HEK293T (cell line): ENCODE measurements around the gene ARIH2.
A peak's percentile ranks its signal among the peaks of the same experiment; 100 is the strongest.

Source experiments
- CTCF ChIA-PET: fragments of 350-600 bp; formaldehyde crosslinking; extraction: SDS; loops from one replicate; lab custom pipeline; 2021; ENCODE audit warnings: antibody characterized with exemption, inconsistent platforms; lab: Yijun Ruan, JAX
- POLR2A ChIA-PET: fragments of 350-600 bp; formaldehyde crosslinking; extraction: SDS; loops from one replicate; lab custom pipeline; 2020; ENCODE audit warnings: antibody characterized with exemption, inconsistent platforms; lab: Yijun Ruan, JAX
- DNase-seq: peaks from one replicate; pipeline ENCODE4 v3.0.0; 2012; ENCODE audit warnings: mixed read lengths; ENCODE audit errors: extremely low spot score
- ARNT ChIP-seq: fragments of 450-650 bp; IDR thresholded peaks from 2 replicates; pipeline ENCODE4 v1.6.1; 2017; ENCODE audit warnings: mild to moderate bottlenecking
- BHLHE40 ChIP-seq: fragments of 450-650 bp; IDR thresholded peaks from 2 replicates; pipeline ENCODE4 v1.6.1; 2016; ENCODE audit warnings: mild to moderate bottlenecking, moderate library complexity, borderline replicate concordance
- CTBP1 ChIP-seq: fragments of 450-650 bp; IDR thresholded peaks from 2 replicates; pipeline ENCODE4 v1.6.1; 2016; ENCODE audit warnings: borderline replicate concordance
- ELF4 ChIP-seq: fragments of 450-650 bp; IDR thresholded peaks from 2 replicates; pipeline ENCODE4 v1.6.1; 2017; ENCODE audit warnings: antibody characterized with exemption
- FOXA1 ChIP-seq: fragments of 450-650 bp; IDR thresholded peaks from 2 replicates; pipeline ENCODE4 v1.6.1; 2016; ENCODE audit warnings: mild to moderate bottlenecking
- FOXK2 ChIP-seq: fragments of 450-650 bp; IDR thresholded peaks from 2 replicates; pipeline ENCODE4 v1.6.1; 2016; ENCODE audit warnings: mild to moderate bottlenecking
- FOXM1 ChIP-seq: fragments of 450-650 bp; IDR thresholded peaks from 2 replicates; pipeline ENCODE4 v1.6.1; 2017; ENCODE audit warnings: mild to moderate bottlenecking, borderline replicate concordance
- HDGF ChIP-seq: fragments of 450-650 bp; IDR thresholded peaks from 2 replicates; pipeline ENCODE4 v1.6.1; 2017; ENCODE audit warnings: antibody characterized with exemption, borderline replicate concordance
- L3MBTL2 ChIP-seq: fragments of 450-650 bp; conservative IDR thresholded peaks from 2 replicates; pipeline ENCODE4 v1.6.1; 2016; ENCODE audit warnings: mild to moderate bottlenecking
- LEF1 ChIP-seq: fragments of 450-650 bp; IDR thresholded peaks from 2 replicates; pipeline ENCODE4 v1.6.1; 2017; ENCODE audit warnings: mild to moderate bottlenecking, borderline replicate concordance
- NFRKB ChIP-seq: fragments of 450-650 bp; IDR thresholded peaks from 2 replicates; pipeline ENCODE4 v1.6.1; 2016; ENCODE audit warnings: mild to moderate bottlenecking, moderate library complexity
- SP1 ChIP-seq: fragments of 450-650 bp; IDR thresholded peaks from 2 replicates; pipeline ENCODE4 v1.6.1; 2017
- SUZ12 ChIP-seq: fragments of 450-650 bp; IDR thresholded peaks from 2 replicates; pipeline ENCODE4 v1.6.1; 2016; ENCODE audit warnings: mild to moderate bottlenecking
- TARDBP ChIP-seq: fragments of 450-650 bp; IDR thresholded peaks from 2 replicates; pipeline ENCODE4 v1.6.1; 2016
- ZNF384 ChIP-seq: fragments of 450-650 bp; IDR thresholded peaks from 2 replicates; pipeline ENCODE4 v1.6.1; 2016
- TF ChIP-seq, protein P1 (sequence below): fragments of 450-650 bp; IDR thresholded peaks from 2 replicates; pipeline ENCODE4 v1.6.1; 2016

ARIH2 gene

DNA sequence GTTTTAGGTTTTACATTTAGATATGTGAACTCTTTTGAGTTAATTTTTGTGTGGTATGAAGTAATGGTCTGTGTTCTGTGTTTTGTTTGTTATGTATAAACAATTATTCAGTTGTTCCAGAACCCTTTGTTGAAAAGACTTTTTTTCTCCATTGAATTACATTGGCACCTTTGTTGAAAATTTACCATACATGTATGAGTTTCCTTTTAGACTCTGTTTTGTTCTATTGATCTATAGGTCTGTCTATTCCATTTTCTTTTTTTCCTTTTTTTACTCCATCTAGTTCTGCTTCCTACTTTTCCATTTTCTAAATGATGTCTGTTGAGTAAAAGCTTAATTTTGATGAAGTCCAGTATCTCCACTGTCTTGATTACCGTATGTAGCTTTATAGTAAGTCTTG is 31.4 kb downstream of the ARIH2 start:
- TF ChIP-seq BHLHE40 (no peak), ARNT (no peak), SP1 (no peak)
- POLR2A ChIA-PET: no interaction called here
- CTCF ChIA-PET: interaction anchor here (0.8 kb wide), 1 partner anchor 183 kb away, joined by 3 read pairs; the partner anchor contains the start of gene LAMB2
- DNase-seq: no peak

DNA sequence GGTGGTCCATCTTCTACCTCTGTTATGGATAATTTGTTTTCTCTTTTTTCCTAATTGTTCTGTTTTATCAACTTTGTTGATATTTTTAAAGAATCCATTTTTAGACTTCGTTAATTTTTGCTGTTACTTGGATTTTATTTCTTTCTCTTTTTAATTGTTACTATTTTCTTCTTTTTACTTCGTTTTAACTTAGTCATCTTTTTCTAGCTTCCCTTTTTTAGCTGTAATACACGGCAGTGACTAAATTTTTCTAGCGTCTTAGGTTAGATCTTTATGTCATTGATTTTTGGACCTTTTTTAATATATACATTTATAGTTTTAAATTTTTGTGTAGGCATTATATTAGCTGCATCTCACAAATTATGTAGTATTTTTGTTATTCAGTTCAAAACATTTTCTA is 33.1 kb downstream of the ARIH2 start:
- DNase-seq: no peak
- TF ChIP-seq CTBP1: no peak
- TF ChIP-seq TARDBP: no peak
- no peak for TF ChIP-seq FOXM1
- TF ChIP-seq, protein P1, sequence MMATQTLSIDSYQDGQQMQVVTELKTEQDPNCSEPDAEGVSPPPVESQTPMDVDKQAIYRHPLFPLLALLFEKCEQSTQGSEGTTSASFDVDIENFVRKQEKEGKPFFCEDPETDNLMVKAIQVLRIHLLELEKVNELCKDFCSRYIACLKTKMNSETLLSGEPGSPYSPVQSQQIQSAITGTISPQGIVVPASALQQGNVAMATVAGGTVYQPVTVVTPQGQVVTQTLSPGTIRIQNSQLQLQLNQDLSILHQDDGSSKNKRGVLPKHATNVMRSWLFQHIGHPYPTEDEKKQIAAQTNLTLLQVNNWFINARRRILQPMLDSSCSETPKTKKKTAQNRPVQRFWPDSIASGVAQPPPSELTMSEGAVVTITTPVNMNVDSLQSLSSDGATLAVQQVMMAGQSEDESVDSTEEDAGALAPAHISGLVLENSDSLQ: no peak
- no peak for TF ChIP-seq SUZ12
- no peak for TF ChIP-seq FOXK2
- TF ChIP-seq L3MBTL2: no peak
- POLR2A ChIA-PET: interaction anchor here (1.1 kb wide), 1 partner anchor 212 kb away, joined by 3 read pairs; no protein-coding TSS in a partner anchor
- CTCF ChIA-PET: interaction anchor here (0.6 to 1.2 kb wide), 5 partner anchors 36 to 356 kb away, joined by 3 to 4 read pairs (median 3); no protein-coding TSS in a partner anchor

DNA sequence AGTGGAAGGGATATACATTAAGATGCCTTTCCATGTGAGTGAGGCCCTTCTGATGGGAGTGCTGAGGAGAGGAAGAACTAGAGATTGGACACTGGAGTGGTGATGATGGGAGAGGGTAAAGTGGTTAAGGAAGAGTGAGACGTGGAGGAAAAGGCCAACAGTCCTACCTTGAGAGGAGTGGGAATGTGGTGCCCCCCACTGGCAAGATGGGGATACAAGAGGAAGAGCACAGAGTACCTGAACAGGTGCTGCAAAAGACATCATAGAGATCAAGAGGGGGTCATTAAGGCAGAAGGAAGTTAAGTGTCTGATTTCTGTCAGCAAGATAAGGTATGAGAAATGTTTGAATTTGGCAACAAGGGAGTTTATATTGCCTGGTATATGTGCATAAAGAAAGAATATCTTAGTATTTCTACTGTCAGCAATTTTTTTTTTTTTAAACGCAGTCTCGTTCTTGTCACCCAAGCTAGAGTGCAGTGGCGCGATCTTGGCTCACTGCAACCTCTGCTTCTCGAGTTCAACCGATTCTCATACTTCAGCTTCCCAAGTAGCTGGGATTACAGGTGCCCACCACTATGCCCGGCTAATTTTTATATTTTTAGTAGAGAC is 34.0 kb downstream of the ARIH2 start:
- CTCF ChIA-PET: interaction anchor here (0.6 to 1.2 kb wide), 5 partner anchors 35 to 355 kb away, joined by 3 to 4 read pairs (median 3); no protein-coding TSS in a partner anchor
- TF ChIP-seq ELF4 (no peak), HDGF (no peak), FOXM1 (no peak), FOXK2 (no peak), CTBP1 (peak; percentile 69), ZNF384 (0 out of 2 replicates have a peak, but pooled peaks have one; percentile 17), L3MBTL2 (no peak)
- TF ChIP-seq, protein P1: no peak
- peak; percentile 23 for DNase-seq
- POLR2A ChIA-PET: interaction anchor here (1.1 kb wide), 1 partner anchor 213 kb away, joined by 3 read pairs; no protein-coding TSS in a partner anchor

DNA sequence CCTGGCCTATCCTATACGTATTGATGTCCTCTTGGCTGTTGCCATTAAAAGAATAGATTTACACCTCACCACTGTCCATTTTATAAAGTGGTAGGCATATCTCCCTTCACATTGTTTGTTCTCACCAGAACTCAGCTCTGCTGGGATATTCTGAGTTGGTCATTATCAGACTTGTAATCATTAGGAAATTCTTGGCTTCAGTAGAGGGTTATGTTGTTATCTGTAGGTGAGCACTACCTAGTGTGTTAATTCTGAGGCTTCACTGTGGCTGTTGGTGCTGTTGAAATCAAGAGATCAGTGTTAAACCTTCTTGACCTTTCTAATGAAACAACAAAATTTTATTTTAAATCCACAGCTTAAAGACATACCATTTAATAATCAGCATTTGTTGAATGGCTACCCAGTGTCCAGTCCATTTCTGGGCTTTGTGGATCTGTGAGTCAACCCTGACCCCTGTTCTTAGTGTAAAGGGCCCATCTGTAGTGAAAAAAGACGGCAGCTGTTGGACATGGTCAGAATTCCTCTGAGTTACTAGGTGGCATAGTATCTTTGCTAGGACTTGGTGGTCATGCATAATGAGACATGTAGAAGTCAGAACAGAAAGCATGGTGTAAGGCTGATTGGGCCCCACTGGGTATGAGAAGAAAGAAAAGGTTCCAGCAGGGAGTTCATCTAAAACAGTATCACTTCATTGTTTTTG is 38.5 kb downstream of the ARIH2 start:
- ChIA-PET POLR2A (no interaction called here), CTCF (no interaction called here)
- DNase-seq: no peak
- TF ChIP-seq TARDBP (no peak), ELF4 (no peak), HDGF (no peak), FOXM1 (no peak), ZNF384 (no peak), FOXK2 (no peak), LEF1 (no peak), ARNT (no peak), L3MBTL2 (no peak), BHLHE40 (no peak)
- TF ChIP-seq, protein P1: no peak

DNA sequence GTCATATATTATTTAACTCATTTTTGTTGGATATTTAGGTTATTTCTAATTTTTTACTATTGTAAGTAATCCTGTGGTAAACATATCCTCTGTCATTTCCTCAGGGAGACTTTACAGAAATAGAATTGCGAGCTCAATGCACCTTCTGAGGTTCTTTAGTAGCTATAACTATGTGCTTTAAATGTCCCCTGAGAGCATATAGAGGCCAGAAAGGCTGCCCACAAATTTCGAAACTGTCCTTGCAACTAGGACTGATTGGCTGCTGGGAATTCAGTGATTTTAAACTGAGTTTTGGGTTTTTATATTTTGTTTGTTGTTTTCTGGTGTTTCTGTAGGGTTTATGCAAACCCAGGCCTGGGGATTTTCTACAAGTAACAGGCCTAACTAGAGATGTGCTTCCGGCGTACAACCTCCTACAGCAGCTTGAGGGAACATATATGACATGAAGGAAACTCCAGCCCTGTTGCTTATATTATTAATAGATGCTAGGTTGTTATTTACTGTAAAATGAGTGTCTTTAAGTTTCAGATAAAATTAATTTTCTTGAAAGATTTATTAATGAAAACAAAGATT is 42.3 kb downstream of the ARIH2 start:
- POLR2A ChIA-PET: no interaction called here
- DNase-seq: no peak
- CTCF ChIA-PET: interaction anchor here (1.2 kb wide), 1 partner anchor 221 kb away, joined by 5 read pairs; no protein-coding TSS in a partner anchor
- no peak for TF ChIP-seq ZNF384
- no peak for TF ChIP-seq FOXA1
- no peak for TF ChIP-seq BHLHE40
- no peak for TF ChIP-seq FOXK2
- no peak for TF ChIP-seq NFRKB
- no peak for TF ChIP-seq ARNT
- no peak for TF ChIP-seq L3MBTL2
- no peak for TF ChIP-seq HDGF
- no peak for TF ChIP-seq CTBP1
- TF ChIP-seq ELF4: no peak
- TF ChIP-seq, protein P1: no peak
- TF ChIP-seq LEF1: no peak
- TF ChIP-seq SP1: no peak
- no peak for TF ChIP-seq FOXM1
- TF ChIP-seq SUZ12: no peak
- TF ChIP-seq TARDBP: no peak
